ENCODE data around the gene DNAH7.

The DNAH7 gene

GRCh38 chr2:195820867-195821565 is 247.6 kb downstream of the DNAH7 start:
- no peak overlapping the region for H3K27ac ChIP-seq
- no peak for TF ChIP-seq CTCF (conservative IDR thresholded peaks at IDR 0.05)

GRCh38 chr2:195820373-195820772 is 248.3 kb downstream of the DNAH7 start:
- no peak overlapping the region for H3K27ac ChIP-seq
- no peak for TF ChIP-seq CTCF (conservative IDR thresholded peaks at IDR 0.05)

- no peak for TF ChIP-seq CTCF (conservative IDR thresholded peaks at IDR 0.05)
- H3K27ac ChIP-seq = peak overlapping the region; percentile 57
Measured at GRCh38 chr2:195819276-195819675, 249.4 kb downstream of the DNAH7 start.

GRCh38 chr2:195818526-195818925 is 250.1 kb downstream of the DNAH7 start:
- no peak for TF ChIP-seq CTCF (conservative IDR thresholded peaks at IDR 0.05)
- peak overlapping the region; percentile 57 for H3K27ac ChIP-seq

- peak overlapping the region; percentile 57 for H3K27ac ChIP-seq
- TF ChIP-seq CTCF (conservative IDR thresholded peaks at IDR 0.05) = no peak
Measured at GRCh38 chr2:195818106-195818505, 250.5 kb downstream of the DNAH7 start.

- no peak overlapping the region for H3K27ac ChIP-seq
- TF ChIP-seq CTCF (conservative IDR thresholded peaks at IDR 0.05) = no peak
Measured at GRCh38 chr2:195815083-195815482, 253.6 kb downstream of the DNAH7 start.

- TF ChIP-seq CTCF (conservative IDR thresholded peaks at IDR 0.05) = no peak
- no peak overlapping the region for H3K27ac ChIP-seq
Measured at GRCh38 chr2:195813421-195813820, 255.2 kb downstream of the DNAH7 start.
